ENCODE measurements around the gene PTPRE.
"Not testable (repeated sequence)": the region's sequence is repeated elsewhere in the genome, so short reads cannot be mapped to it uniquely, and the experiment has no call there.

Gene PTPRE

GRCh38 chr10:127983344-127984100 is 76.6 kb downstream of the PTPRE start:
- no peak for DNase-seq (ENCODE audit: low spot score)

- no peak for DNase-seq (ENCODE audit: low spot score)
Observed at GRCh38 chr10:127984945-127985344, 78.0 kb downstream of the PTPRE start.

- DNase-seq (ENCODE audit: low spot score), result no peak
Observed at GRCh38 chr10:127986531-127987466, 79.9 kb downstream of the PTPRE start.

- DNase-seq (ENCODE audit: low spot score), result no peak
Observed at GRCh38 chr10:127987467-127988380, 80.8 kb downstream of the PTPRE start.

GRCh38 chr10:127989481-127990012 is 82.6 kb downstream of the PTPRE start:
- DNase-seq (ENCODE audit: low spot score), result no peak

- DNase-seq (ENCODE audit: low spot score), result not testable (repeated sequence)
Observed at GRCh38 chr10:127990132-127990788, 83.4 kb downstream of the PTPRE start.

- no peak for DNase-seq (ENCODE audit: low spot score)
Observed at GRCh38 chr10:127990846-127991542, 84.1 kb downstream of the PTPRE start.

GRCh38 chr10:127991543-127992255 is 84.8 kb downstream of the PTPRE start:
- DNase-seq (ENCODE audit: low spot score), result no peak

GRCh38 chr10:127992376-127992775 is 85.5 kb downstream of the PTPRE start:
- no peak for DNase-seq (ENCODE audit: low spot score)

GRCh38 chr10:127993056-127993690 is 86.3 kb downstream of the PTPRE start:
- DNase-seq (ENCODE audit: low spot score), result no peak

- no peak for DNase-seq (ENCODE audit: low spot score)
Observed at GRCh38 chr10:127995939-127996338, 89.0 kb downstream of the PTPRE start.

- DNase-seq (ENCODE audit: low spot score), result no peak
Observed at GRCh38 chr10:127996586-127996985, 89.7 kb downstream of the PTPRE start.

- no peak for DNase-seq (ENCODE audit: low spot score)
Observed at GRCh38 chr10:127997271-127997670, 90.4 kb downstream of the PTPRE start.

- no peak for DNase-seq (ENCODE audit: low spot score)
Observed at GRCh38 chr10:127997937-127998336, 91.0 kb downstream of the PTPRE start.

- no peak for DNase-seq (ENCODE audit: low spot score)
Observed at GRCh38 chr10:127998501-127999144, 91.7 kb downstream of the PTPRE start.

- no peak for DNase-seq (ENCODE audit: low spot score)
Observed at GRCh38 chr10:127999297-128000129, 92.6 kb downstream of the PTPRE start.

- no peak for DNase-seq (ENCODE audit: low spot score)
Observed at GRCh38 chr10:128000471-128001362, 93.8 kb downstream of the PTPRE start.

All from hematopoietic multipotent progenitor cell treated with erythropoietin and hydrocortisone succinate and interleukin-3 and kit ligand, for 15 days (in vitro differentiated cells).